NCI-H128 (cell line): ENCODE data around the gene KIAA1614.

ENCODE experiments used
- DNase-seq: peaks from one replicate; lab custom pipeline; 2025; ENCODE audit not compliant: unreplicated experiment; lab: John Stamatoyannopoulos, UW

Gene KIAA1614

GRCh38 chr1:180941518-180942275 lies 29.0 kb downstream of the KIAA1614 start:
- DNase-seq = no peak

DNA sequence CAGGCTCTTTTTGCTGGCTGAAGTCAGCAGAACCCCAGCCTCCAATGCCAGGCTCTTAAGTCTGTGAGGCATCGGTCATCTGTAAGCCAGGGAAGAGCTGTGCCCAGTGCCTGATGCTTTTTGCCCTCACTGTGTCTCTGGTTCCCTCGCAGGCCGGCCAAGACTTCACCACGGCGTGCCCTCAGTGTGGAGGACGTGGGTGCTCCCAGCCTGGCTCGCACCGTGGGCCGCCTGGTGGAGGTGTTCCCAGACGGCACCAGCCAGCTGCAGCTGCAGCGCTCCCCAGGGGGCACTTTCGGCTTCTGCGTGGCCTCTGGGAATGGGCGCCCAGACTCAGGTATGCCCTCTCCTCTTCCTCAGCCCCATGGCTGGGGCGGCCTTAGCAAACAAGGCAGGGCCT lies 32.5 kb downstream of the KIAA1614 start:
- no peak for DNase-seq

DNA sequence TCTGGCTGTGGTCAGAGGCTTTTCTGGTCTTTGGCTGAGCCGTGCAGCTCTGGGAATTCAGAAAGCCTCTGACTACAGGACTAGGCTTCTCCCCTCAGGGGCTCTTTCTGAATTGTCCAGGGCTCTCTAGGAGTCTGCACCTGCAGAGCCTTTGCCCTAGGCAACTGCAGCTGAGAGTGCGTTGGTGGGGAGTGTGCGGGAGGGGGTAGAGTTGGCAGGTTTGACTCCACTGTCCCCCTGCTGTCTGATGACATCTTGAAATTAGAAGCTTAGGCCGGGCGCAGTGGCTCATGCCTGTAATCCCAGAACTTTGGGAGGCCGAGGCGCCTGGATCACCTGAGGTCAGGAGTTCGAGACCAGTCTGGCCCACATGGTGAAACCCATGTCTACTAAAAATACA lies 32.9 kb downstream of the KIAA1614 start:
- no peak for DNase-seq

- no peak for DNase-seq
Measured at GRCh38 chr1:180946056-180946455, 33.4 kb downstream of the KIAA1614 start.

GRCh38 chr1:180946541-180947498 lies 34.1 kb downstream of the KIAA1614 start:
- DNase-seq = no peak

DNA sequence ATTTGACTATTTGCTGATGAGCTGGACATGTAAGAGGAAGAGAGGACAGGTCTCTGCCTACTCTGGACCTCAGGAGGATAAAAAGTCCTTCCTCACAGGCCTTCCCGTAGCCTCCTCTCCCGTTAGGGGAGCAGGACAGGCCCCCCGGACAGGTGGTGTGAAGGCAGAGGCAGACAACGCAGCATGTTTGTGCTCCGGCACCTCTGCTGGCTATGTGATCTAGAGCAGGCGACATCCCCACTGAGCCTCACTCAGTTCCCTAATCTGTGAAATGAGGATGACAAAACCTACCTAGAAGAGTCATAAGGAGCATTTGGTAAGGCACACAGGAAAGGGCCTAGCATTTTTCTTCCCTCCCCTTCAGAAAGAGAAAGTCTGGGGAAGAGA lies 34.8 kb downstream of the KIAA1614 start:
- no peak for DNase-seq

GRCh38 chr1:180947901-180948640 lies 35.4 kb downstream of the KIAA1614 start:
- DNase-seq = no peak

- DNase-seq = no peak
Measured at GRCh38 chr1:180948641-180949615, 36.2 kb downstream of the KIAA1614 start.

- DNase-seq = no peak
Measured at GRCh38 chr1:180949616-180950000, 36.9 kb downstream of the KIAA1614 start.

GRCh38 chr1:180950321-180950720 lies 37.6 kb downstream of the KIAA1614 start:
- no peak for DNase-seq

- DNase-seq = no peak
Measured at GRCh38 chr1:180951186-180951745, 38.6 kb downstream of the KIAA1614 start.

GRCh38 chr1:180951836-180952656 lies 39.3 kb downstream of the KIAA1614 start:
- no peak for DNase-seq

DNA sequence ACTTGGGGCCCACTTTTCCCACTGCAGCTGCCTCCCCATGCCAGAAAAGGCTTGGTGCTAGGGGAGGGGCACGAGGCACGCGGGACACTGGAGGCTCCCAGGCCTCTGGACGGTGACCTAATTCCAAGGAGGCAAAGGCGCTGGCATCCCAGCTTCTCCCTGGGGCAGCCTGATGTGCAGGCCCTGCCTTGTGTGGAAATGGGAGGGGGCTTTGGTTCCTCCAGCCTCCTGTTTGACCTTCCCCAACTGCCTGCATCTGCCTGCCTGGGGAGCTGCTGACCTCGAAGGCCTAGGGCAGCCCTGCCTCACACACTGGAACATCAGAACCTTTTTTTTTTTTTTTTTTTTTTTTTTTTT lies 39.9 kb downstream of the KIAA1614 start:
- no peak for DNase-seq

DNA sequence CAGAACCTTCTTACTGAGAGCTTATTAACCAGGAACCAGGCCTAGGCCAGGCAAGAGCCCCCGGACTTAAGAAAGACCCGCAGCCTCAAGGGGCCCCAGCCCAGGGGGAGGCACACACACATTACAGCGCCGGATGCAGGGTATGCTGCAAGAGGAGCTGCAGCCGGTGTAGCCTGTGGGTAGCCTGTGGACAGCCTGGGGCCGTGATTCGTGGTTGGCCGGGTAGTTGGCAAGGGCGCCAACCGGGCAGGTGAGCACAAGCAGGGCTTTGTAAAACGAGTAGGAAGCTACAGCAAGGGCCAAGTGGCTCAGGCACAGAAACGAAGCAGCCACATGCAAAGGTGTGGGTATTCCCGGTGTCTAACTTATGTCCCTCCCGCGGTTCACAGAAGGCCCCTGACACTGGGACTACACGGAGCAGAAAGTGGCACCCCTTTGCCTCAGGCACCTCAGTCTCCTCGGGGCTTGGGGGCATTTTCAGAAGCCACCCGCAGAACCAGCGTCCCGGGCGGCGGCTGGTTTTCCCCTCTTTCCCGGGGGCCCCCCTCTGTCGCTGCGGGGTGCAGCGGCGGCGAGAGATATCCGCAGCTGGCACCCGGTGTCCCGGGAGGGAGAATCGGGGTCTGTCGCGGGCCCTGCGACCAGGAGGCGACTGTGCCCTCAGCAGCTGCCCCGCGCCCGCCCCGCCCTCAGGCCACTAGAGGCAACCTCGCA lies 40.8 kb downstream of the KIAA1614 start:
- DNase-seq = no peak

- no peak for DNase-seq
Measured at GRCh38 chr1:180954005-180954800, 41.5 kb downstream of the KIAA1614 start.

DNA sequence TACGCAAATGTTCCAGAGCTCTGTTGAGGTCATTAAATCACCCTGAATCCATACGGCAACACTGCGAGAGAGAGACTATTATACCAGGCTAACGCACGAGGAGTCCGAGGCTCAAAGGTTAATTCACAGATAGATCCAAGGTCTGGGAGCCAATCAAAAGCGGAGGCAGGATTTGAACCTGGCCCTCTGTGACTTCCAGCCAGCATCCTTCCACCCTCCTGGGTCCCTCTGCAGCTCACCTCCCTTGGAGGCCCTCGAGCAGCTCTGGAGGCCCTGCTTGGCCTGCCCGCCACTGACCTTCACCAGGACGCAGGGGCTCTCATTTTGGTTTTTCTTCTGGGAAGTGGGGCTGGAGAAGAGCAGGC lies 42.1 kb downstream of the KIAA1614 start:
- no peak for DNase-seq

DNA sequence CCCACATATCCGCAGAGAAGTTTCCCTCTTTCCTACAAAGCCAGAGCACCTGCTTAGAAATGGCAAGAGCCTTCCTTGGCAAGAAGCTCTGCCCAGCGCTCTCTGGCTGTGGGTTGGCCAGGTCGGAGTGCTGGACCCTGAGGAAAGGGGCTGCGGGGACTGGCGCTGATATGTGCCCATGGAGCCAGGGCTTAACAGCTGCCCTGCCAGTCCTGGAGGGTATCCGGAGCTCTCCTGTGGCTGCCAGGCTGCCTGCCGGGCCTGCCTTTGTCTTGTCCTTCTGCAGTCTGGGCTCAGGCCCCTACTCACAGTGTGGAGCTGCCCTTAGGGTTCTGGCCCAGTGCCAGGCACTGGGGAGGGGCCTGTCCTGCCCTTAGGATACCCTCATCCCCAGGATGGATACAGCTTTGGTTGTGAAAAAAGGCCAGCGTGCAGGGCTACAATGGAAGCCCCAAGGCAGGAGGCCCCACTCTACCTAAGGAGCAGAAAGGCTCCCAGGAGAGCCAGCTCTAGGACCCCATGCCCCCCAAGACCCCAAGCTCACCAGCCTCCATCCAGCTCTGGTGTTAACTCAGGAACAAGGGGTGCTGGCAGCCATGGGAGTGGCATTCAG lies 43.4 kb downstream of the KIAA1614 start:
- DNase-seq = no peak
